ENCODE measurements around the gene TDRD6. TPM values are rescaled to one million over a fixed set of nuclear protein-coding genes. Genes with fewer than 3 reads are reported as not detected.

TDRD6 gene
- total RNA-seq, 4 donors from 2014 or later: 0.49 to 1.8 (median 0.82) TPM

DNA sequence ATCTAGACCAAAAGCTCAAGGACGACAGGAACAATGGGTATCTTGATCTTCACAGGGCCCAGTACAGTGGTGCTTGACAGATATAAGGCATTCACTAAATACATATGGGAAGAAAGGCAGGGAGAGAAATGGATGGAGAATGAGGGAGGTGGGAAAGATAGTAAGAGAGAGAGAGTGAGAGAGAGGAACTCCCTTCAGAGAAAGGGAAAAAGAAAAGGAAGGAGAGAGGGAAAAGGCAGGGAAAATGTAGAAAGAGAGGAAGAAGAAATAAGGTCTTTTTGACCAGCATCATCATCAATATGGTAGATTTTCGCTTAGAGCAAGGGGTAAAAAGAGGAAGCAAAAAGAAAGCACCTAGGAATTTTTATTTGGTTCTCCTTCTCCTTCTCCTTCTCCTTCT, 58.3 kb downstream of the TDRD6 start:
- no peak for TF ChIP-seq EP300 (IDR thresholded peaks at IDR 0.05)
- no peak for TF ChIP-seq POLR2AphosphoS5 (IDR thresholded peaks at IDR 0.05)
- TF ChIP-seq POLR2A (IDR thresholded peaks at IDR 0.05): no peak
- TF ChIP-seq CTCF (IDR thresholded peaks at IDR 0.05): no peak
- Histone ChIP-seq H3K27me3 (no peaks in the 10 kb centered on the region), H3K36me3 (no peaks in the 10 kb centered on the region), H3K27ac (no peak overlapping the region), H3K4me3 (no peak overlapping the region), H3K4me1 (no peaks in the 10 kb centered on the region), H3K9me3 (no peaks in the 10 kb centered on the region)
- DNase-seq (ENCODE audit: low spot score in 2 of 2): no peak
- WGBS: 80% methylated on average over 2 of the region's 2 CpGs

GRCh38 chr6:46746696-46747095, 59.0 kb downstream of the TDRD6 start, which contains the start of gene ANKRD66:
Gene ANKRD66 (plus strand): TSS chr6:46746933. CDS start chr6:46751949, 5,016 bp downstream.
- 22% methylated on average over 1 of the region's 1 CpG for WGBS
- Histone ChIP-seq H3K9me3 (no peaks in the 10 kb centered on the region), H3K36me3 (no peaks in the 10 kb centered on the region), H3K4me3 (no peak within 1 kb of the TSS), H3K4me1 (no peaks in the 10 kb centered on the region), H3K27me3 (no peaks in the 10 kb centered on the region), H3K27ac (no peak within 1 kb of the TSS)
- DNase-seq (ENCODE audit: low spot score in 2 of 2): no peak
- TF ChIP-seq CTCF (IDR thresholded peaks at IDR 0.05) (no peak), EP300 (IDR thresholded peaks at IDR 0.05) (no peak), POLR2AphosphoS5 (IDR thresholded peaks at IDR 0.05) (no peak), POLR2A (IDR thresholded peaks at IDR 0.05) (no peak)

DNA sequence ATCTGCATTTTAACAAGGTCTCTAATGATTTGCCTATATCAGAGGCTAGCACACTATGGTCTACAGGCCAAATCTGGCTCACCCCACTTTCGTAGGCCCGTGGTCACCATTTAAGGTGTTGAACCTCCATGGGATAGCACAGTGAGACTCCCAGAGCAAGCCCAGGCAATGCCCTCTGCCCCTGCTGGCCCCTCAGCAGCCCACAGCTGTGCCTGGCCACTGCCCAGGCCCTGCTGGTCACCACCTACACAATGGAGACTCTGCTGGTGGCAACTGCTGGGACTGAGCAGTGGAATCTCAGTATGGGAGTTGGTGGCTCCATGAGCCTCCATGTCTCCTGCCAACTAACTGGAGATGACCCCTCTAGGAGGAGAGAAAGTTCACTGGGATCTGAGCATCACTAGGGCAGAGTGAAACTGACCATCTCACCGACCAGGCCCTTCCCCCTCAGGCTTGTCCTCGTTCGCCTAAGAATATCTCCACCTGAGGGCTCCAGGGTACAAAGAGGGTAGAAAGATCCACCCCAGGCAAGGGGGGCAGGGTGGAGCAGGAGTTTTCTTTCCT, 61.3 kb downstream of the TDRD6 start:
- Histone ChIP-seq H3K36me3 (no peaks in the 10 kb centered on the region), H3K27me3 (no peaks in the 10 kb centered on the region), H3K9me3 (no peaks in the 10 kb centered on the region), H3K27ac (no peak overlapping the region), H3K4me1 (no peaks in the 10 kb centered on the region), H3K4me3 (no peak overlapping the region)
- TF ChIP-seq EP300 (IDR thresholded peaks at IDR 0.05): no peak
- no peak for TF ChIP-seq CTCF (IDR thresholded peaks at IDR 0.05)
- TF ChIP-seq POLR2AphosphoS5 (IDR thresholded peaks at IDR 0.05): no peak
- TF ChIP-seq POLR2A (IDR thresholded peaks at IDR 0.05): no peak
- DNase-seq (ENCODE audit: low spot score in 2 of 2): no peak
- WGBS: 88% methylated on average over 5 of the region's 5 CpGs

GRCh38 chr6:46749731-46750130, 62.0 kb downstream of the TDRD6 start:
- Histone ChIP-seq H3K4me1 (no peaks in the 10 kb centered on the region), H3K27me3 (no peaks in the 10 kb centered on the region), H3K27ac (no peak overlapping the region), H3K9me3 (no peaks in the 10 kb centered on the region), H3K4me3 (no peak overlapping the region), H3K36me3 (no peaks in the 10 kb centered on the region)
- no peak for DNase-seq (ENCODE audit: low spot score in 2 of 2)
- no peak for TF ChIP-seq CTCF (IDR thresholded peaks at IDR 0.05)
- no peak for TF ChIP-seq POLR2A (IDR thresholded peaks at IDR 0.05)
- TF ChIP-seq POLR2AphosphoS5 (IDR thresholded peaks at IDR 0.05): no peak
- no peak for TF ChIP-seq EP300 (IDR thresholded peaks at IDR 0.05)
- WGBS: 71% methylated on average over 5 of the region's 5 CpGs

DNA sequence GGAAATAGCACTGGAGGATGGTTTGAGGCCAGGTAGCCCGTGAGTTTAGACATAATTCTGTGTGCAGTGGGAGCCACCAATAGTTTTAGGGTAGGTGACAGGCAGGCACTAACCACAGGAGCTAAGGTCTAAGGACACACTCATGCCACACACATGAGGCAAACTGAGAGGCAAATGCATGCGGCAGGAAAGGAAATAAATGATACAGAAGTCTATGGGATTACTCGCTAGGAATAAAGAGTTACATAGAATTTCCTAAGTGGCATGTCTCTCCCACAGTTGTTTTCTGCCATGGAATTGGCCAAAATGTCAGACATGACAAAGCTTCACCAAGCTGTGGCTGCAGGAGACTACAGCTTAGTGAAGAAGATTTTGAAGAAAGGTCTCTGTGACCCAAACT, 64.0 kb downstream of the TDRD6 start:
- Histone ChIP-seq H3K27ac (no peak overlapping the region), H3K9me3 (no peaks in the 10 kb centered on the region), H3K27me3 (no peaks in the 10 kb centered on the region), H3K36me3 (no peaks in the 10 kb centered on the region), H3K4me1 (no peaks in the 10 kb centered on the region), H3K4me3 (no peak overlapping the region)
- DNase-seq (ENCODE audit: low spot score in 2 of 2): no peak
- 86% methylated on average over 3 of the region's 3 CpGs for WGBS
- TF ChIP-seq EP300 (IDR thresholded peaks at IDR 0.05) (no peak), POLR2A (IDR thresholded peaks at IDR 0.05) (no peak), POLR2AphosphoS5 (IDR thresholded peaks at IDR 0.05) (no peak), CTCF (IDR thresholded peaks at IDR 0.05) (no peak)

Other genes with a start within 250 kb of the TDRD6 start
- gene RCAN2, start 196.4 kb upstream of the TDRD6 start, total RNA-seq: 10 to 100 TPM in 3 of 4 donors, 1 to 10 TPM in 1; 6.7 to 15.3 (median 13.8) TPM
- gene CYP39A1, start 35.1 kb upstream of the TDRD6 start, total RNA-seq: 10 to 100 TPM; 20.0 to 46.4 (median 33.1) TPM
- 10 to 100 TPM; 18.3 to 74.2 (median 24.0) TPM for gene SLC25A27, start 34.9 kb upstream of the TDRD6 start, total RNA-seq
- 1 to 10 TPM; 2.8 to 7.6 (median 4.5) TPM for gene PLA2G7, start 47.5 kb downstream of the TDRD6 start, total RNA-seq
- not detected for gene ANKRD66, start 59.0 kb downstream of the TDRD6 start, total RNA-seq
- gene MEP1A, start 105.5 kb downstream of the TDRD6 start, total RNA-seq: under 1 TPM in 2 of 4 donors, not detected in 2; 0.30 to 0.34 TPM
- gene ADGRF5, start 234.1 kb downstream of the TDRD6 start, total RNA-seq: 10 to 100 TPM in 2 of 4 donors, 1 to 10 TPM in 2; 4.4 to 13.0 (median 8.4) TPM

Data from suprapubic skin (tissue), 4 donors.